WTC11 (cell line): ENCODE measurements around the gene RPGR. TPM values are rescaled to one million over a fixed set of nuclear protein-coding genes. Genes with fewer than 3 reads are reported as not detected.

Experiments used
- ATAC-seq: fragments of 200-7000 bp; cut with Tn5 transposase; 2 replicates; pipeline ENCODE4 v1.10.0; 2021; ENCODE audit warnings: mild to moderate bottlenecking, moderate library complexity
- CTCF ChIA-PET: fragments of 300-600 bp; sonication (Branson Sonifier 250); formaldehyde crosslinking; loops from one replicate; lab custom pipeline; 2021; ENCODE audit warnings: antibody characterized with exemption; lab: Charles Lee
- POLR2A ChIA-PET: fragments of 350-600 bp; sonication (Branson Sonifier 250); formaldehyde crosslinking; loops from one replicate; lab custom pipeline; 2021; ENCODE audit warnings: antibody characterized with exemption; lab: Charles Lee
- DNase-seq: peaks from one replicate; pipeline ENCODE4 v3.0.0; 2021; ENCODE audit warnings: low spot score
- H3K27ac Mint-ChIP-seq: 2 replicates; pipeline ENCODE4 v1.8.0; 2021; ENCODE audit warnings: mixed read lengths
- H3K27me3 Mint-ChIP-seq: 2 replicates; pipeline ENCODE4 v1.8.0; 2021; ENCODE audit warnings: low read depth, mild to moderate bottlenecking, moderate library complexity, mixed read lengths
- H3K36me3 Mint-ChIP-seq: 2 replicates; pipeline ENCODE4 v1.8.0; 2021; ENCODE audit warnings: mixed read lengths
- H3K4me1 Mint-ChIP-seq: 2 replicates; pipeline ENCODE4 v1.8.0; 2022; ENCODE audit warnings: mixed read lengths
- H3K4me3 Mint-ChIP-seq: 2 replicates; pipeline ENCODE4 v1.8.0; 2021; ENCODE audit warnings: mild to moderate bottlenecking, moderate library complexity, mixed read lengths
- H3K9me3 Mint-ChIP-seq: 2 replicates; pipeline ENCODE4 v1.8.0; 2021; ENCODE audit warnings: mixed read lengths
- FOXK1 ChIP-seq: sonication (generic); formaldehyde crosslinking; IDR thresholded peaks from 2 replicates; pipeline ENCODE4 v1.8.0; 2022; ENCODE audit warnings: mild to moderate bottlenecking, moderate library complexity, missing genetic modification reagents
- GABPB1 ChIP-seq: sonication (generic); formaldehyde crosslinking; IDR thresholded peaks from 2 replicates; pipeline ENCODE4 v1.8.1; 2023; ENCODE audit warnings: mild to moderate bottlenecking, missing genetic modification reagents
- MXD4 ChIP-seq: fragments of 250-450 bp; sonication (Bioruptor Pico); IDR thresholded peaks from 2 replicates; pipeline ENCODE4 v1.8.0; 2021; ENCODE audit warnings: mild to moderate bottlenecking, moderate library complexity, borderline replicate concordance
- SMAD3 ChIP-seq: sonication (generic); formaldehyde crosslinking; IDR thresholded peaks from 2 replicates; pipeline ENCODE4 v1.8.0; 2022; ENCODE audit warnings: missing genetic modification reagents, mild to moderate bottlenecking, borderline replicate concordance
- USF2 ChIP-seq: sonication (generic); formaldehyde crosslinking; IDR thresholded peaks from 2 replicates; pipeline ENCODE4 v1.8.1; 2023; ENCODE audit warnings: mild to moderate bottlenecking, missing genetic modification reagents, moderate library complexity
- ZNF263 ChIP-seq: sonication (generic); formaldehyde crosslinking; IDR thresholded peaks from 2 replicates; pipeline ENCODE4 v1.8.1; 2022; ENCODE audit warnings: low read depth, mild to moderate bottlenecking, moderate library complexity, missing genetic modification reagents
- ZNF512 ChIP-seq: sonication (generic); formaldehyde crosslinking; IDR thresholded peaks from 2 replicates; pipeline ENCODE4 v1.8.1; 2022; ENCODE audit warnings: missing genetic modification reagents, borderline replicate concordance
- total RNA-seq: library from RNA; stranded (reverse); gene quantifications from 3 replicates; pipeline ENCODE4 v1.2.3, GENCODE V29; 2021
- TF ChIP-seq, protein P1 (sequence below): fragments of 250-450 bp; sonication (Bioruptor Pico); IDR thresholded peaks from 2 replicates; pipeline ENCODE4 v1.9.0; 2021; ENCODE audit warnings: mild to moderate bottlenecking, borderline replicate concordance
- TF ChIP-seq, protein P2 (sequence below): sonication (generic); formaldehyde crosslinking; IDR thresholded peaks from 2 replicates; pipeline ENCODE4 v1.8.1; 2023; ENCODE audit warnings: mild to moderate bottlenecking, moderate library complexity, missing genetic modification reagents
- TF ChIP-seq, protein P3 (sequence below): sonication (generic); formaldehyde crosslinking; IDR thresholded peaks from 2 replicates; pipeline ENCODE4 v1.8.1; 2023; ENCODE audit warnings: mild to moderate bottlenecking, missing genetic modification reagents
- TF ChIP-seq, protein P4 (sequence below): fragments of 250-450 bp; sonication (Bioruptor Pico); IDR thresholded peaks from 2 replicates; pipeline ENCODE4 v2.1.2; 2022; ENCODE audit warnings: mild to moderate bottlenecking, moderate library complexity
- TF ChIP-seq, protein P5 (sequence below): sonication (generic); formaldehyde crosslinking; IDR thresholded peaks from 2 replicates; pipeline ENCODE4 v1.8.0; 2022; ENCODE audit warnings: missing genetic modification reagents
- TF ChIP-seq, protein P6 (sequence below): fragments of 250-450 bp; sonication (Bioruptor Pico); conservative IDR thresholded peaks from 2 replicates; pipeline ENCODE4 v1.9.0; 2021; ENCODE audit warnings: mild to moderate bottlenecking

The RPGR gene
- total RNA-seq, 1 experiment from 2014 or later = 10.7 TPM

- TF ChIP-seq, protein P1, sequence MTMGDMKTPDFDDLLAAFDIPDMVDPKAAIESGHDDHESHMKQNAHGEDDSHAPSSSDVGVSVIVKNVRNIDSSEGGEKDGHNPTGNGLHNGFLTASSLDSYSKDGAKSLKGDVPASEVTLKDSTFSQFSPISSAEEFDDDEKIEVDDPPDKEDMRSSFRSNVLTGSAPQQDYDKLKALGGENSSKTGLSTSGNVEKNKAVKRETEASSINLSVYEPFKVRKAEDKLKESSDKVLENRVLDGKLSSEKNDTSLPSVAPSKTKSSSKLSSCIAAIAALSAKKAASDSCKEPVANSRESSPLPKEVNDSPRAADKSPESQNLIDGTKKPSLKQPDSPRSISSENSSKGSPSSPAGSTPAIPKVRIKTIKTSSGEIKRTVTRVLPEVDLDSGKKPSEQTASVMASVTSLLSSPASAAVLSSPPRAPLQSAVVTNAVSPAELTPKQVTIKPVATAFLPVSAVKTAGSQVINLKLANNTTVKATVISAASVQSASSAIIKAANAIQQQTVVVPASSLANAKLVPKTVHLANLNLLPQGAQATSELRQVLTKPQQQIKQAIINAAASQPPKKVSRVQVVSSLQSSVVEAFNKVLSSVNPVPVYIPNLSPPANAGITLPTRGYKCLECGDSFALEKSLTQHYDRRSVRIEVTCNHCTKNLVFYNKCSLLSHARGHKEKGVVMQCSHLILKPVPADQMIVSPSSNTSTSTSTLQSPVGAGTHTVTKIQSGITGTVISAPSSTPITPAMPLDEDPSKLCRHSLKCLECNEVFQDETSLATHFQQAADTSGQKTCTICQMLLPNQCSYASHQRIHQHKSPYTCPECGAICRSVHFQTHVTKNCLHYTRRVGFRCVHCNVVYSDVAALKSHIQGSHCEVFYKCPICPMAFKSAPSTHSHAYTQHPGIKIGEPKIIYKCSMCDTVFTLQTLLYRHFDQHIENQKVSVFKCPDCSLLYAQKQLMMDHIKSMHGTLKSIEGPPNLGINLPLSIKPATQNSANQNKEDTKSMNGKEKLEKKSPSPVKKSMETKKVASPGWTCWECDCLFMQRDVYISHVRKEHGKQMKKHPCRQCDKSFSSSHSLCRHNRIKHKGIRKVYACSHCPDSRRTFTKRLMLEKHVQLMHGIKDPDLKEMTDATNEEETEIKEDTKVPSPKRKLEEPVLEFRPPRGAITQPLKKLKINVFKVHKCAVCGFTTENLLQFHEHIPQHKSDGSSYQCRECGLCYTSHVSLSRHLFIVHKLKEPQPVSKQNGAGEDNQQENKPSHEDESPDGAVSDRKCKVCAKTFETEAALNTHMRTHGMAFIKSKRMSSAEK (CRISPR knock-in tag) = no peak
- TF ChIP-seq, protein P2, sequence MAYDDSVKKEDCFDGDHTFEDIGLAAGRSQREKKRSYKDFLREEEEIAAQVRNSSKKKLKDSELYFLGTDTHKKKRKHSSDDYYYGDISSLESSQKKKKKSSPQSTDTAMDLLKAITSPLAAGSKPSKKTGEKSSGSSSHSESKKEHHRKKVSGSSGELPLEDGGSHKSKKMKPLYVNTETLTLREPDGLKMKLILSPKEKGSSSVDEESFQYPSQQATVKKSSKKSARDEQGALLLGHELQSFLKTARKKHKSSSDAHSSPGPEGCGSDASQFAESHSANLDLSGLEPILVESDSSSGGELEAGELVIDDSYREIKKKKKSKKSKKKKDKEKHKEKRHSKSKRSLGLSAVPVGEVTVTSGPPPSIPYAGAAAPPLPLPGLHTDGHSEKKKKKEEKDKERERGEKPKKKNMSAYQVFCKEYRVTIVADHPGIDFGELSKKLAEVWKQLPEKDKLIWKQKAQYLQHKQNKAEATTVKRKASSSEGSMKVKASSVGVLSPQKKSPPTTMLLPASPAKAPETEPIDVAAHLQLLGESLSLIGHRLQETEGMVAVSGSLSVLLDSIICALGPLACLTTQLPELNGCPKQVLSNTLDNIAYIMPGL = no peak
- TF ChIP-seq ZNF512 (CRISPR knock-in tag) (no peak), USF2 (no peak), ZNF263 (CRISPR knock-in tag) (no peak), GABPB1 (CRISPR knock-in tag) (no peak)
- TF ChIP-seq, protein P3, sequence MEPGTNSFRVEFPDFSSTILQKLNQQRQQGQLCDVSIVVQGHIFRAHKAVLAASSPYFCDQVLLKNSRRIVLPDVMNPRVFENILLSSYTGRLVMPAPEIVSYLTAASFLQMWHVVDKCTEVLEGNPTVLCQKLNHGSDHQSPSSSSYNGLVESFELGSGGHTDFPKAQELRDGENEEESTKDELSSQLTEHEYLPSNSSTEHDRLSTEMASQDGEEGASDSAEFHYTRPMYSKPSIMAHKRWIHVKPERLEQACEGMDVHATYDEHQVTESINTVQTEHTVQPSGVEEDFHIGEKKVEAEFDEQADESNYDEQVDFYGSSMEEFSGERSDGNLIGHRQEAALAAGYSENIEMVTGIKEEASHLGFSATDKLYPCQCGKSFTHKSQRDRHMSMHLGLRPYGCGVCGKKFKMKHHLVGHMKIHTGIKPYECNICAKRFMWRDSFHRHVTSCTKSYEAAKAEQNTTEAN (CRISPR knock-in tag) = no peak
These were observed 38.6 kb upstream of the RPGR start (continued) for GRCh38 chrX:38365954-38366353.

- TF ChIP-seq, protein P3 (CRISPR knock-in tag) = no peak
- TF ChIP-seq FOXK1 (no peak), SMAD3 (CRISPR knock-in tag) (no peak), MXD4 (CRISPR knock-in tag) (no peak)
- TF ChIP-seq, protein P4, sequence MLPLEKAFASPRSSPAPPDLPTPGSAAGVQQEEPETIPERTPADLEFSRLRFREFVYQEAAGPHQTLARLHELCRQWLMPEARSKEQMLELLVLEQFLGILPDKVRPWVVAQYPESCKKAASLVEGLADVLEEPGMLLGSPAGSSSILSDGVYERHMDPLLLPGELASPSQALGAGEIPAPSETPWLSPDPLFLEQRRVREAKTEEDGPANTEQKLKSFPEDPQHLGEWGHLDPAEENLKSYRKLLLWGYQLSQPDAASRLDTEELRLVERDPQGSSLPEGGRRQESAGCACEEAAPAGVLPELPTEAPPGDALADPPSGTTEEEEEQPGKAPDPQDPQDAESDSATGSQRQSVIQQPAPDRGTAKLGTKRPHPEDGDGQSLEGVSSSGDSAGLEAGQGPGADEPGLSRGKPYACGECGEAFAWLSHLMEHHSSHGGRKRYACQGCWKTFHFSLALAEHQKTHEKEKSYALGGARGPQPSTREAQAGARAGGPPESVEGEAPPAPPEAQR (CRISPR knock-in tag) = no peak
- TF ChIP-seq, protein P5, sequence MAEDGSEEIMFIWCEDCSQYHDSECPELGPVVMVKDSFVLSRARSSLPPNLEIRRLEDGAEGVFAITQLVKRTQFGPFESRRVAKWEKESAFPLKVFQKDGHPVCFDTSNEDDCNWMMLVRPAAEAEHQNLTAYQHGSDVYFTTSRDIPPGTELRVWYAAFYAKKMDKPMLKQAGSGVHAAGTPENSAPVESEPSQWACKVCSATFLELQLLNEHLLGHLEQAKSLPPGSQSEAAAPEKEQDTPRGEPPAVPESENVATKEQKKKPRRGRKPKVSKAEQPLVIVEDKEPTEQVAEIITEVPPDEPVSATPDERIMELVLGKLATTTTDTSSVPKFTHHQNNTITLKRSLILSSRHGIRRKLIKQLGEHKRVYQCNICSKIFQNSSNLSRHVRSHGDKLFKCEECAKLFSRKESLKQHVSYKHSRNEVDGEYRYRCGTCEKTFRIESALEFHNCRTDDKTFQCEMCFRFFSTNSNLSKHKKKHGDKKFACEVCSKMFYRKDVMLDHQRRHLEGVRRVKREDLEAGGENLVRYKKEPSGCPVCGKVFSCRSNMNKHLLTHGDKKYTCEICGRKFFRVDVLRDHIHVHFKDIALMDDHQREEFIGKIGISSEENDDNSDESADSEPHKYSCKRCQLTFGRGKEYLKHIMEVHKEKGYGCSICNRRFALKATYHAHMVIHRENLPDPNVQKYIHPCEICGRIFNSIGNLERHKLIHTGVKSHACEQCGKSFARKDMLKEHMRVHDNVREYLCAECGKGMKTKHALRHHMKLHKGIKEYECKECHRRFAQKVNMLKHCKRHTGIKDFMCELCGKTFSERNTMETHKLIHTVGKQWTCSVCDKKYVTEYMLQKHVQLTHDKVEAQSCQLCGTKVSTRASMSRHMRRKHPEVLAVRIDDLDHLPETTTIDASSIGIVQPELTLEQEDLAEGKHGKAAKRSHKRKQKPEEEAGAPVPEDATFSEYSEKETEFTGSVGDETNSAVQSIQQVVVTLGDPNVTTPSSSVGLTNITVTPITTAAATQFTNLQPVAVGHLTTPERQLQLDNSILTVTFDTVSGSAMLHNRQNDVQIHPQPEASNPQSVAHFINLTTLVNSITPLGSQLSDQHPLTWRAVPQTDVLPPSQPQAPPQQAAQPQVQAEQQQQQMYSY = no peak
- TF ChIP-seq, protein P6, sequence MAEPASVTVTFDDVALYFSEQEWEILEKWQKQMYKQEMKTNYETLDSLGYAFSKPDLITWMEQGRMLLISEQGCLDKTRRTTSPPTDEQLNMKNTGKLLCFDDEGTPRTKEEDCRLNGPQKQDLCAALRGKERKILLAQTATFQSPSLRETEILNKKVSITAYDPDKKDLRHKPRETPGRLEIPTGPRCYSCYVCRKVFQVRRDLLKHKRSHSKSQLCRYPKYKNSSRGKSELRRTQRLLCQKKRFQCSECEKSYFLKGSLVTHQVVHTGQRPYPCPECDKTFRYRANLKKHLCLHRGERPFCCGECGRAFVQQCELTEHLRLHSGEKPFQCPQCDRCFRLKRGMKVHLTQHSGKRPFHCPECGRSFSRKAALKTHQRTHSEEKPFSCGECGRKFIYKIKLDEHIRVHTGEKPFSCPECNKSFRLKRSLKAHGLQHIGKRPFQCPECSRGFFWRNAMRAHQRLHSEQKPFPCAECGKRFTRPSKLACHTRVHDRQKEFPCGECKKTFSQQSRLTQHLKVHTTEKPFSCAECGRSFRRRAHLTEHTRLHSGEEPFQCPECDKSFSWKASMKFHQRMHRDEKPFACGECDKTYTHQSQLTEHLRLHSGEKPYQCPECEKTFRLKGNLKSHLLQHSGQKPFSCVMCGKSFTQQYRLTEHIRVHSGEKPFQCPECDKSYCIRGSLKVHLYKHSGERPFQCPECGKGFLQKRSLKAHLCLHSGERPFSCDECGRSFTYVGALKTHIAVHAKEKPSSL (CRISPR knock-in tag) = no peak
- Mint-ChIP-seq H3K4me3 (no peak overlapping the region), H3K36me3 (no peaks in the 10 kb centered on the region), H3K9me3 (no peaks in the 10 kb centered on the region), H3K4me1 (no peaks in the 10 kb centered on the region), H3K27me3 (no peaks in the 10 kb centered on the region), H3K27ac (no peak overlapping the region)
- ATAC-seq (no peak), DNase-seq (no peak)
- ChIA-PET CTCF (no interaction called here), POLR2A (no interaction called here)
These were observed 35.7 kb upstream of the RPGR start for GRCh38 chrX:38363046-38363445.
